ENCODE data around the gene GSTO2.

The GSTO2 gene

GRCh38 chr10:104253606-104254410, 15.2 kb upstream of the GSTO2 start:
- no peak for DNase-seq (ENCODE audit: low read depth)

- DNase-seq (ENCODE audit: low read depth), result peak; percentile 30
Measured at GRCh38 chr10:104254493-104255310, 14.3 kb upstream of the GSTO2 start, which contains the start of gene GSTO1. GSTO1 (plus strand) TSS chr10:104254892; CDS start chr10:104254929, 37 bp downstream.

GRCh38 chr10:104255311-104255981, 13.5 kb upstream of the GSTO2 start:
- no peak for DNase-seq (ENCODE audit: low read depth)

GRCh38 chr10:104256335-104256961, 12.5 kb upstream of the GSTO2 start:
- DNase-seq (ENCODE audit: low read depth), result no peak

GRCh38 chr10:104257235-104257634, 11.7 kb upstream of the GSTO2 start:
- DNase-seq (ENCODE audit: low read depth), result no peak

- DNase-seq (ENCODE audit: low read depth), result no peak
Measured at GRCh38 chr10:104258209-104258608, 10.8 kb upstream of the GSTO2 start.

- DNase-seq (ENCODE audit: low read depth), result no peak
Measured at GRCh38 chr10:104259456-104259855, 9.5 kb upstream of the GSTO2 start.

- no peak for DNase-seq (ENCODE audit: low read depth)
Measured at GRCh38 chr10:104259999-104260774, 8.8 kb upstream of the GSTO2 start.

GRCh38 chr10:104260775-104261115, 8.2 kb upstream of the GSTO2 start:
- DNase-seq (ENCODE audit: low read depth), result no peak

- DNase-seq (ENCODE audit: low read depth), result no peak
Measured at GRCh38 chr10:104262055-104262454, 6.9 kb upstream of the GSTO2 start.

- DNase-seq (ENCODE audit: low read depth), result no peak
Measured at GRCh38 chr10:104264783-104265182, 4.2 kb upstream of the GSTO2 start.

- DNase-seq (ENCODE audit: low read depth), result no peak
Measured at GRCh38 chr10:104267721-104268404, 1.1 kb upstream of the GSTO2 start.

- no peak for DNase-seq (ENCODE audit: low read depth)
Measured at GRCh38 chr10:104268405-104268712, 625 bp upstream of the GSTO2 start.

GRCh38 chr10:104273286-104273685, 4.3 kb downstream of the GSTO2 start:
- no peak for DNase-seq (ENCODE audit: low read depth)

- no peak for DNase-seq (ENCODE audit: low read depth)
Measured at GRCh38 chr10:104273899-104274575, 5.1 kb downstream of the GSTO2 start.

GRCh38 chr10:104274762-104275721, 6.1 kb downstream of the GSTO2 start:
- DNase-seq (ENCODE audit: low read depth), result peak; percentile 38

GRCh38 chr10:104276192-104276591, 7.2 kb downstream of the GSTO2 start:
- no peak for DNase-seq (ENCODE audit: low read depth)

GRCh38 chr10:104277785-104278184, 8.8 kb downstream of the GSTO2 start:
- DNase-seq (ENCODE audit: low read depth), result no peak

- DNase-seq (ENCODE audit: low read depth), result no peak
Measured at GRCh38 chr10:104279550-104280259, 10.7 kb downstream of the GSTO2 start.

All from activated T-cell treated with anti-CD3 and anti-CD28 coated beads for 1 hour (primary cell).